ENCODE measurements around the gene TRABD2B. TPM values are rescaled to one million over a fixed set of nuclear protein-coding genes. Genes with fewer than 3 reads are reported as not detected.

The TRABD2B gene
- total and polyA plus RNA-seq, 2 donors: 0.09 to 0.75 TPM

- 91% methylated on average over 6 of the region's 6 CpGs for WGBS
Measured at GRCh38 chr1:47873337-47873736, 123.8 kb downstream of the TRABD2B start.

GRCh38 chr1:47872886-47873285 is 124.3 kb downstream of the TRABD2B start:
- 97% methylated on average over 3 of the region's 3 CpGs for WGBS
- no peak for DNase-seq (ENCODE audit: low read depth in 6 of 9, low spot score in 9 of 9)
- Histone ChIP-seq H3K4me1 (ENCODE audit: control insufficient read depth in 2 of 2, insufficient read depth in 2 of 2, low read length in 2 of 2) (peaks cover 0 to 3% of the 10 kb centered on the region in 2 donors), H3K36me3 (ENCODE audit: control insufficient read depth in 2 of 2, insufficient read depth in 2 of 2, low read length in 1 of 2) (no peaks in the 10 kb centered on the region), H3K27me3 (ENCODE audit: control insufficient read depth in 2 of 2, insufficient read depth in 1 of 2, low read length in 1 of 2) (no peaks in the 10 kb centered on the region), H3K9me3 (ENCODE audit: control insufficient read depth in 2 of 2, insufficient read depth in 1 of 2, low read length in 1 of 2) (no peaks in the 10 kb centered on the region), H3K27ac (ENCODE audit: low read depth in 1 of 2, low read length in 1 of 2) (no peak overlapping the region), H3K4me3 (ENCODE audit: low read length in 2 of 2) (no peak overlapping the region)

More at GRCh38 chr1:47873337-47873736, 123.8 kb downstream of the TRABD2B start:
- Histone ChIP-seq H3K9me3 (ENCODE audit: control insufficient read depth in 2 of 2, insufficient read depth in 1 of 2, low read length in 1 of 2) (no peaks in the 10 kb centered on the region), H3K4me3 (ENCODE audit: low read length in 2 of 2) (no peak overlapping the region), H3K27ac (ENCODE audit: low read depth in 1 of 2, low read length in 1 of 2) (no peak overlapping the region), H3K27me3 (ENCODE audit: control insufficient read depth in 2 of 2, insufficient read depth in 1 of 2, low read length in 1 of 2) (no peaks in the 10 kb centered on the region), H3K4me1 (ENCODE audit: control insufficient read depth in 2 of 2, insufficient read depth in 2 of 2, low read length in 2 of 2) (peaks cover 0 to 3% of the 10 kb centered on the region in 2 donors), H3K36me3 (ENCODE audit: control insufficient read depth in 2 of 2, insufficient read depth in 2 of 2, low read length in 1 of 2) (no peaks in the 10 kb centered on the region)
- no peak for DNase-seq (ENCODE audit: low read depth in 6 of 9, low spot score in 9 of 9)

DNA sequence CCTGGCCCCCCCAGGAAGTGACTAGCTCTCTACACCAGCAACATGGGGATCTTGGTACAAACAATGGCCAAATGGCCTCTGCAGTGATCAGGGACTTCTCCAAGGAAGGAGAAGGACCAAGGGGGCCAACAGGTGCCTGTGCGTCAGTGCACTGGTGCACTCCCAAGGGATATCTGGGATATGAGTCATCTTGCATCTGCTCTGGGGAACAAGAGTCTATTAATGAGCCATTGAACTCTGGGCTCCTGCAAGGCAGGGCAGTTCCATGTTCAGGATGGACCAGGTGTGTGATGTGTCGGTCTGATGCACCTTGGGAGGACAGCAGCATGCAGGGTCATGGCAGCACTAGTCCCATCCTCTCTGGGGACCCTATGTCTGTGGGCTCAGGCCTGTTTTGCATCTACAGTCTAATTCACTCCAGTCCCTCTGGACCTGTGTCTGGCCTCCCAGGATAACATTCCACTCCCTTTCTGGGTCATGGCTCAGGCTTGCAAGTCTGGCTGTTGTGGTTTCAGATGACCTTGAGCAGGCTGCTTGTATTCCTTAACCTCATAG is 125.3 kb downstream of the TRABD2B start:
- Histone ChIP-seq H3K4me1 (ENCODE audit: control insufficient read depth in 2 of 2, insufficient read depth in 2 of 2, low read length in 2 of 2) (peaks cover 0 to 3% of the 10 kb centered on the region in 2 donors), H3K36me3 (ENCODE audit: control insufficient read depth in 2 of 2, insufficient read depth in 2 of 2, low read length in 1 of 2) (no peaks in the 10 kb centered on the region), H3K9me3 (ENCODE audit: control insufficient read depth in 2 of 2, insufficient read depth in 1 of 2, low read length in 1 of 2) (no peaks in the 10 kb centered on the region), H3K27me3 (ENCODE audit: control insufficient read depth in 2 of 2, insufficient read depth in 1 of 2, low read length in 1 of 2) (no peaks in the 10 kb centered on the region), H3K27ac (ENCODE audit: low read depth in 1 of 2, low read length in 1 of 2) (no peak overlapping the region), H3K4me3 (ENCODE audit: low read length in 2 of 2) (no peak overlapping the region)
- DNase-seq (ENCODE audit: low read depth in 6 of 9, low spot score in 9 of 9): no peak
- 94% methylated on average over 2 of the region's 2 CpGs for WGBS

- Histone ChIP-seq H3K27me3 (ENCODE audit: control insufficient read depth in 2 of 2, insufficient read depth in 1 of 2, low read length in 1 of 2) (no peaks in the 10 kb centered on the region), H3K36me3 (ENCODE audit: control insufficient read depth in 2 of 2, insufficient read depth in 2 of 2, low read length in 1 of 2) (no peaks in the 10 kb centered on the region), H3K4me3 (ENCODE audit: low read length in 2 of 2) (no peak overlapping the region), H3K4me1 (ENCODE audit: control insufficient read depth in 2 of 2, insufficient read depth in 2 of 2, low read length in 2 of 2) (peaks cover 0 to under 1% of the 10 kb centered on the region in 2 donors), H3K27ac (ENCODE audit: low read depth in 1 of 2, low read length in 1 of 2) (no peak overlapping the region), H3K9me3 (ENCODE audit: control insufficient read depth in 2 of 2, insufficient read depth in 1 of 2, low read length in 1 of 2) (no peaks in the 10 kb centered on the region)
- no peak for DNase-seq (ENCODE audit: low read depth in 6 of 9, low spot score in 9 of 9)
- 93% methylated on average over 8 of the region's 8 CpGs for WGBS
Measured at GRCh38 chr1:47870946-47871676, 126.1 kb downstream of the TRABD2B start.

- H3K9me3 ChIP-seq (ENCODE audit: control insufficient read depth in 2 of 2, insufficient read depth in 1 of 2, low read length in 1 of 2): no peaks in the 10 kb centered on the region
- 96% methylated on average over 4 of the region's 4 CpGs for WGBS
- H3K4me3 ChIP-seq (ENCODE audit: low read length in 2 of 2): no peak overlapping the region
Measured at GRCh38 chr1:47870480-47870879, 126.7 kb downstream of the TRABD2B start.

GRCh38 chr1:47868348-47868676 is 128.9 kb downstream of the TRABD2B start:
- Histone ChIP-seq H3K9me3 (ENCODE audit: control insufficient read depth in 2 of 2, insufficient read depth in 1 of 2, low read length in 1 of 2) (no peaks in the 10 kb centered on the region), H3K4me1 (ENCODE audit: control insufficient read depth in 2 of 2, insufficient read depth in 2 of 2, low read length in 2 of 2) (no peaks in the 10 kb centered on the region), H3K4me3 (ENCODE audit: low read length in 2 of 2) (no peak overlapping the region), H3K27ac (ENCODE audit: low read depth in 1 of 2, low read length in 1 of 2) (no peak overlapping the region), H3K27me3 (ENCODE audit: control insufficient read depth in 2 of 2, insufficient read depth in 1 of 2, low read length in 1 of 2) (no peaks in the 10 kb centered on the region), H3K36me3 (ENCODE audit: control insufficient read depth in 2 of 2, insufficient read depth in 2 of 2, low read length in 1 of 2) (no peaks in the 10 kb centered on the region)
- 97% methylated on average over 5 of the region's 5 CpGs for WGBS
- DNase-seq (ENCODE audit: low read depth in 6 of 9, low spot score in 9 of 9): no peak

More at GRCh38 chr1:47870480-47870879, 126.7 kb downstream of the TRABD2B start:
- Histone ChIP-seq H3K27me3 (ENCODE audit: control insufficient read depth in 2 of 2, insufficient read depth in 1 of 2, low read length in 1 of 2) (no peaks in the 10 kb centered on the region), H3K27ac (ENCODE audit: low read depth in 1 of 2, low read length in 1 of 2) (no peak overlapping the region), H3K4me1 (ENCODE audit: control insufficient read depth in 2 of 2, insufficient read depth in 2 of 2, low read length in 2 of 2) (no peaks in the 10 kb centered on the region), H3K36me3 (ENCODE audit: control insufficient read depth in 2 of 2, insufficient read depth in 2 of 2, low read length in 1 of 2) (no peaks in the 10 kb centered on the region)
- no peak for DNase-seq (ENCODE audit: low read depth in 6 of 9, low spot score in 9 of 9)

GRCh38 chr1:47867438-47868347 is 129.5 kb downstream of the TRABD2B start:
- WGBS: 89% methylated on average over 8 of the region's 8 CpGs
- DNase-seq (ENCODE audit: low read depth in 6 of 9, low spot score in 9 of 9): no peak
- no peak overlapping the region for H3K4me3 ChIP-seq (ENCODE audit: low read length in 2 of 2)
- H3K9me3 ChIP-seq (ENCODE audit: control insufficient read depth in 2 of 2, insufficient read depth in 1 of 2, low read length in 1 of 2): no peaks in the 10 kb centered on the region
- H3K36me3 ChIP-seq (ENCODE audit: control insufficient read depth in 2 of 2, insufficient read depth in 2 of 2, low read length in 1 of 2): no peaks in the 10 kb centered on the region
- H3K27me3 ChIP-seq (ENCODE audit: control insufficient read depth in 2 of 2, insufficient read depth in 1 of 2, low read length in 1 of 2): no peaks in the 10 kb centered on the region
- no peaks in the 10 kb centered on the region for H3K4me1 ChIP-seq (ENCODE audit: control insufficient read depth in 2 of 2, insufficient read depth in 2 of 2, low read length in 2 of 2)
- no peak overlapping the region for H3K27ac ChIP-seq (ENCODE audit: low read depth in 1 of 2, low read length in 1 of 2)

DNA sequence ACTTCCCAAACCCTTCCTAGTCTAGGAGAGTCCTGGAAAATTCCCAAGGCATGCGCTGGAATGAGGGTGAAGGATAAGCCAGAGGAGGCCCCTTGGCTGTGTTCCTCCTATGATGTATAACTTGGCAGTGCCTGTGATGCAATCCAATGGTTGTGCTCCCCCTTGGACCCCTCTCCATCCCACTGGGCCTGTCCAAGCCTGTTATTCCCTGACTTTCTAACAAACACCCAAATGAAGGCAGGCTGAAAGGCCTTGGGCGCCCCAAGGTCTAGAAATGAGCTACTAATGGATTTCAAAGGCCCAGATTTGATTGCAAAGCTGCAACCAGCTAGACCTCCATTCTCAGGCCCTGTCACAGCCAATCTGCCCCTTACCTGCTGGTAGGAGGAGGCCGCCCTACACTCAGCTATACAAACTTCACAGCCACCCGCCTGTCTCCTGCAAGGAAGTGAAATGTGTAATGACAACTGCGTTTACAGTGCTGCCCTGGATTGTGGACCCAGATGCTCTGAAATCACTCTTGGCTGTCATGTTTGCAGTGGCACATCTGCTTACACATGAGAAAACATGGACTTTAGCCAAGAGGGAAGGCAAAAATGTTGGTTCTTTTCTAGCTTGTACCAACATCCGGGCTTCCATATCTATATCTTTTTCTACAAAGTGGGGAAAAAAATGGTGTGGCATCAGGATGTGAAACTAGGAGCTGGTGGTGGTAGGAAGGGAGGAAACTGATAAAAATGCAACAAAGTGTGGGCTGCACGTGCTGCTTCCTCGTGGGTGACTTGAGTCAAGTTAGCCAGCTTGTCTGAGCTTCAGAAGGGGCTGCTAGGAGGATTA is 130.4 kb downstream of the TRABD2B start:
- no peak overlapping the region for H3K27ac ChIP-seq (ENCODE audit: low read depth in 1 of 2, low read length in 1 of 2)
- H3K4me3 ChIP-seq (ENCODE audit: low read length in 2 of 2): no peak overlapping the region
- no peak for DNase-seq (ENCODE audit: low read depth in 6 of 9, low spot score in 9 of 9)
- H3K27me3 ChIP-seq (ENCODE audit: control insufficient read depth in 2 of 2, insufficient read depth in 1 of 2, low read length in 1 of 2): no peaks in the 10 kb centered on the region
- no peaks in the 10 kb centered on the region for H3K9me3 ChIP-seq (ENCODE audit: control insufficient read depth in 2 of 2, insufficient read depth in 1 of 2, low read length in 1 of 2)
- 87% methylated on average over 8 of the region's 8 CpGs for WGBS
- no peaks in the 10 kb centered on the region for H3K36me3 ChIP-seq (ENCODE audit: control insufficient read depth in 2 of 2, insufficient read depth in 2 of 2, low read length in 1 of 2)
- H3K4me1 ChIP-seq (ENCODE audit: control insufficient read depth in 2 of 2, insufficient read depth in 2 of 2, low read length in 2 of 2): no peaks in the 10 kb centered on the region
